ENCODE data around the gene FGF18.

DNA sequence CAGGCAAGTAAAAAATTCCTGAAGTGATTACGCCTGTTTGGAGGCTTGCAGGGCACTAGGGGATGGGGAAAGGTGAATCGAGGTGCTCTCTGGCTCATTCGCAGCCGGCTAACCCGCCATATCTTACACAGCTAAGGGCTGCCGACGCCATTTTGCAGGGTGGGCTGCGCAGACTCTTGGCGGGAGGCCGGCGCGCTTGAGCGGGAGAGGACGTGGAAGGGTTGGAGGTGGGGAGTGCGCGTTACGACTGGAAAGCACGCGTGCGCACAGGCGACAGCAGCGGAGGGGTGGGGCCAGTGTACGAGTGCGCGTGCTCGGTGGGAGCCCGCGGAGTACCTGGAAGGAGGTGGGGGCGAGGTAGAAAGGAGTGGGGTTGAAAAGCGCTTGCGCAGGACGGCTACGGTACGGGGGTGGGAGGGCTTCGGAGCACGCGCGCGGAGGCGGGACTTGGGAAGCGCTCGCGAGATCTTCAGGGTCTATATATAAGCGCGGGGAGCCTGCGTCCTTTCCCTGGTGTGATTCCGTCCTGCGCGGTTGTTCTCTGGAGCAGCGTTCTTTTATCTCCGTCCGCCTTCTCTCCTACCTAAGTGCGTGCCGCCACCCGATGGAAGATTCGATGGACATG lies 32.0 kb upstream of the FGF18 start, which contains the start of gene NPM1:
- TF ChIP-seq, protein P1, sequence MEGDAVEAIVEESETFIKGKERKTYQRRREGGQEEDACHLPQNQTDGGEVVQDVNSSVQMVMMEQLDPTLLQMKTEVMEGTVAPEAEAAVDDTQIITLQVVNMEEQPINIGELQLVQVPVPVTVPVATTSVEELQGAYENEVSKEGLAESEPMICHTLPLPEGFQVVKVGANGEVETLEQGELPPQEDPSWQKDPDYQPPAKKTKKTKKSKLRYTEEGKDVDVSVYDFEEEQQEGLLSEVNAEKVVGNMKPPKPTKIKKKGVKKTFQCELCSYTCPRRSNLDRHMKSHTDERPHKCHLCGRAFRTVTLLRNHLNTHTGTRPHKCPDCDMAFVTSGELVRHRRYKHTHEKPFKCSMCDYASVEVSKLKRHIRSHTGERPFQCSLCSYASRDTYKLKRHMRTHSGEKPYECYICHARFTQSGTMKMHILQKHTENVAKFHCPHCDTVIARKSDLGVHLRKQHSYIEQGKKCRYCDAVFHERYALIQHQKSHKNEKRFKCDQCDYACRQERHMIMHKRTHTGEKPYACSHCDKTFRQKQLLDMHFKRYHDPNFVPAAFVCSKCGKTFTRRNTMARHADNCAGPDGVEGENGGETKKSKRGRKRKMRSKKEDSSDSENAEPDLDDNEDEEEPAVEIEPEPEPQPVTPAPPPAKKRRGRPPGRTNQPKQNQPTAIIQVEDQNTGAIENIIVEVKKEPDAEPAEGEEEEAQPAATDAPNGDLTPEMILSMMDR (IDR thresholded peaks at IDR 0.05; ENCODE audit: poor library complexity, severe bottlenecking): no peak
- TF ChIP-seq TAF1 (IDR thresholded peaks at IDR 0.05; ENCODE audit: low read depth) (peak; percentile 100), RAD21 (conservative IDR thresholded peaks at IDR 0.05) (no peak), EP300 (conservative IDR thresholded peaks at IDR 0.05; ENCODE audit: poor library complexity, severe bottlenecking) (peak; percentile 43), EZH2 (IDR thresholded peaks at IDR 0.05; ENCODE audit: borderline replicate concordance, insufficient read depth, low read length, poor library complexity, severe bottlenecking) (no peak), POLR2AphosphoS5 (IDR thresholded peaks at IDR 0.05) (peak; percentile 90), MXI1 (conservative IDR thresholded peaks at IDR 0.05; ENCODE audit: poor library complexity, severe bottlenecking) (peak; percentile 56), SMC3 (conservative IDR thresholded peaks at IDR 0.05; ENCODE audit: poor library complexity) (no peak)
- TF ChIP-seq, protein P2, sequence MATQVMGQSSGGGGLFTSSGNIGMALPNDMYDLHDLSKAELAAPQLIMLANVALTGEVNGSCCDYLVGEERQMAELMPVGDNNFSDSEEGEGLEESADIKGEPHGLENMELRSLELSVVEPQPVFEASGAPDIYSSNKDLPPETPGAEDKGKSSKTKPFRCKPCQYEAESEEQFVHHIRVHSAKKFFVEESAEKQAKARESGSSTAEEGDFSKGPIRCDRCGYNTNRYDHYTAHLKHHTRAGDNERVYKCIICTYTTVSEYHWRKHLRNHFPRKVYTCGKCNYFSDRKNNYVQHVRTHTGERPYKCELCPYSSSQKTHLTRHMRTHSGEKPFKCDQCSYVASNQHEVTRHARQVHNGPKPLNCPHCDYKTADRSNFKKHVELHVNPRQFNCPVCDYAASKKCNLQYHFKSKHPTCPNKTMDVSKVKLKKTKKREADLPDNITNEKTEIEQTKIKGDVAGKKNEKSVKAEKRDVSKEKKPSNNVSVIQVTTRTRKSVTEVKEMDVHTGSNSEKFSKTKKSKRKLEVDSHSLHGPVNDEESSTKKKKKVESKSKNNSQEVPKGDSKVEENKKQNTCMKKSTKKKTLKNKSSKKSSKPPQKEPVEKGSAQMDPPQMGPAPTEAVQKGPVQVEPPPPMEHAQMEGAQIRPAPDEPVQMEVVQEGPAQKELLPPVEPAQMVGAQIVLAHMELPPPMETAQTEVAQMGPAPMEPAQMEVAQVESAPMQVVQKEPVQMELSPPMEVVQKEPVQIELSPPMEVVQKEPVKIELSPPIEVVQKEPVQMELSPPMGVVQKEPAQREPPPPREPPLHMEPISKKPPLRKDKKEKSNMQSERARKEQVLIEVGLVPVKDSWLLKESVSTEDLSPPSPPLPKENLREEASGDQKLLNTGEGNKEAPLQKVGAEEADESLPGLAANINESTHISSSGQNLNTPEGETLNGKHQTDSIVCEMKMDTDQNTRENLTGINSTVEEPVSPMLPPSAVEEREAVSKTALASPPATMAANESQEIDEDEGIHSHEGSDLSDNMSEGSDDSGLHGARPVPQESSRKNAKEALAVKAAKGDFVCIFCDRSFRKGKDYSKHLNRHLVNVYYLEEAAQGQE (IDR thresholded peaks at IDR 0.05; ENCODE audit: borderline replicate concordance): peak; percentile 93

Measured in neural cell (in vitro differentiated cells).